Activated CD4-positive, alpha-beta T cell treated with anti-CD3 and anti-CD28 coated beads, Interleukin-2, amount 10 ng/mL, durations not matched to agents 7 days and 5 days (primary cell): ENCODE data around the gene KSR2. TPM values are rescaled to one million over a fixed set of nuclear protein-coding genes. Genes with fewer than 3 reads are reported as not detected.
"Not testable (repeated sequence)": the region's sequence is repeated elsewhere in the genome, so short reads cannot be mapped to it uniquely, and the experiment has no call there.

Experiments
- CTCF ChIA-PET: fragments of 350-600 bp; sonication (Branson Sonifier 250); formaldehyde crosslinking; loops from one replicate; lab custom pipeline; 2021; ENCODE audit warnings: antibody characterized with exemption; lab: Charles Lee
- POLR2A ChIA-PET: fragments of 350-600 bp; sonication (Branson Sonifier 250); formaldehyde crosslinking; loops from one replicate; lab custom pipeline; 2021; ENCODE audit warnings: antibody characterized with exemption; lab: Charles Lee
- DNase-seq: peaks from one replicate; pipeline ENCODE4 v3.0.0-alpha.2; 2020
- H3K27ac Mint-ChIP-seq: one replicate; pipeline ENCODE4 v1.8.0; 2021; ENCODE audit warnings: mild to moderate bottlenecking, moderate library complexity, mixed read lengths
- H3K27me3 Mint-ChIP-seq: one replicate; pipeline ENCODE4 v1.8.0; 2021; ENCODE audit warnings: mixed read lengths
- H3K36me3 Mint-ChIP-seq: one replicate; pipeline ENCODE4 v1.8.0; 2021; ENCODE audit warnings: low read depth, mixed read lengths
- H3K4me1 Mint-ChIP-seq: one replicate; pipeline ENCODE4 v1.8.0; 2021; ENCODE audit warnings: mixed read lengths
- H3K4me3 Mint-ChIP-seq: one replicate; pipeline ENCODE4 v1.8.0; 2021; ENCODE audit warnings: mild to moderate bottlenecking, moderate library complexity, mixed read lengths
- H3K9me3 Mint-ChIP-seq: one replicate; pipeline ENCODE4 v1.8.0; 2021; ENCODE audit warnings: mixed read lengths
- total RNA-seq, 2 experiments: library from RNA; stranded (reverse); gene quantifications; one replicate each; pipeline ENCODE4 v1.2.3, GENCODE V29; 2021

Gene KSR2
- total RNA-seq, 2 experiments from 2014 or later, result 0.04 to 0.15 TPM

DNA sequence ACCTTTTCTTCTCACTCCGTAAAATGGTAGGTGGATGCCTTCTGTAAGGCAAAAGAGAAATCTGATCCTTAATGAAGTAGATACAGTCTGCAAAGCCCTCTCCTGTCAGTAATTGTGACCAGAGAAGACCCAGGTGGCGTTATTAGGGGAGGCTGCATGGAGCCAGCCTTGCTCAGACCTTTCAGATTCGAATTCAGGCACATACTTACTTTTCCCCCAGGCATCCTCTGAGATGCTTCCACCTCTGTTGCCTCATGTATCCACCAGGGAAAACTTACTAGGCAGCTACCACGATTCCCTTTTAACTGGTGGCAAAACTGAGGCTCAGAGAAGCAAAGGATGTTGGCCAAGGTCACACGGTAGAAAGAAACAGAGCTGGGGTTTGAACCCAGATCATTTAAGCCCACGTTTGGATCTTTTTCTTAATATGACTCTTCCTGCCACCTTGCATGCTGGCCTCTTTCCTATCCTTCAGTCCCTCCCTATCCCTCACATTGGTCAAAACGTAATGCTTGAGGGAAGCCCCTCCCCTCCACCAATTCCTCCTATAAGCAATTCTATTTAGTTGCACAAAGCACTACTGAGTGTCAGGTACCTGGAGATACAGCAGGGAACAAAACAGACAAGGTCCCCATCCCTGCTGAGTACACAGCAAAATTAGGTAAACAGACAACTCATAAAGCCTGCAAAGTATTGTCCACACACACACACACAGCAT lies 179.4 kb downstream of the KSR2 start:
- Mint-ChIP-seq H3K36me3 (no peaks in the 10 kb centered on the region), H3K4me3 (no peak overlapping the region), H3K4me1 (no peaks in the 10 kb centered on the region), H3K27ac (no peak overlapping the region), H3K9me3 (no peaks in the 10 kb centered on the region), H3K27me3 (no peaks in the 10 kb centered on the region)
- ChIA-PET POLR2A (no interaction called here), CTCF (no interaction called here)
- DNase-seq, result no peak

DNA sequence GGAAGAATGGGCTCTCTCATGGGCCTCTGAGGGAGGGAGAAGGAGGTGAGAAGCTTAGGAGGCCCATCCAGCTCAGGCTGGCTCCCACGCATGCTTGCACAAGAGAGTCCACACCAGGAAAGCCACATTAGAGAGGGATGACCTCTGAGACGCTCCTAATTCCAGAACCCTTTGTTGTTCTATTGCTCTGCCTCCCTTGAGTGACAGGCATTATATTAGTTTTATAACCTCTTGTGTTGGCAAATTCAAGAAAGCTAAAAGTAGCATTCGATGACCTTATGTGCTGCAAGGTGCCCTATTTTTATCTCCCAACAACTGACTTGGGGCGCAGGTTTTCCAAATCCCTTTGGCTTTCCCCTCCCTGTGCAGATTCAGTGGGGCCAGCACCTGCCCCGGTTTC lies 190.1 kb downstream of the KSR2 start:
- DNase-seq, result no peak
- no peaks in the 10 kb centered on the region for H3K27me3 Mint-ChIP-seq
- H3K4me3 Mint-ChIP-seq, result no peak overlapping the region
- H3K4me1 Mint-ChIP-seq, result peaks cover 5% of the 10 kb centered on the region
- no peak overlapping the region for H3K27ac Mint-ChIP-seq
- H3K36me3 Mint-ChIP-seq, result no peaks in the 10 kb centered on the region
- no peaks in the 10 kb centered on the region for H3K9me3 Mint-ChIP-seq
- POLR2A ChIA-PET, result no interaction called here
- CTCF ChIA-PET, result no interaction called here

DNA sequence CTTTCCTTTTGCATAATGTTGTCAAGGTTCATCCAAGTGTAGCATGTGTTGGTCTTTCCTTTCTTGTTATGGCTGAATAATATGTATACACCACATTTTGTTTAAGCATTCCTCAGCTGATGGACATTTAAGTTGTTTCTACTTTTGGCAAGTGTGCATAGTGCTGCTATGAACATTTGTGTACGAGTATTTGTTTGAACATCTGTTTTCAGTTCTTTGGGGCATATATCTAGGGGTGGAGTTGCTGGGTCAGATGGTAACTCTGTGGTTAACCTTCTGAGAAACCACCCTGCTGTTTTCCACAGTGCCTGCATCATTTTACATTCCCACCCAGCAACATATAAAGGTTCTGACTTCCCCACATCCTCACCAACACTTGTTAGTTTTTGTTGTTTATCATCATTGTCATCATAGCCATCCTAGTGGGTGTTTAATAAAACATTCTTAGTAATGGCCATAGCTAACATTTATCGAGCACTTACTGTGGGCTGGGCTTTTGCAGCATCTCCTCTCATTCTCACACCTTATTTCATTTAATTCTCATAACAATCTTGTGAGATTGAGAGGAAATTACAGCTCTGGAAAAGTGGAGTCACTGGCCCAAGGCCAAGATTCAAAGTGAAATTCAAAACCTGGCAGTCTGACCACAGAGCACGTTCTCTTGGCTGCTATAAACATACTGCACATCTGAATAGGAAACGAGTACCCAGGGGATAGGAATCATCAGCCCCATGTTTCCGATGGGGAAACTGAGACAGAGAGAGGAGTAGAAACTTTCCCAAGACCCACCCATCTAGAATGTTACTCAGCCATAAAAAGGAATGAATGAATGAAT lies 193.6 kb downstream of the KSR2 start:
- CTCF ChIA-PET, result no interaction called here
- H3K27me3 Mint-ChIP-seq, result no peaks in the 10 kb centered on the region

DNA sequence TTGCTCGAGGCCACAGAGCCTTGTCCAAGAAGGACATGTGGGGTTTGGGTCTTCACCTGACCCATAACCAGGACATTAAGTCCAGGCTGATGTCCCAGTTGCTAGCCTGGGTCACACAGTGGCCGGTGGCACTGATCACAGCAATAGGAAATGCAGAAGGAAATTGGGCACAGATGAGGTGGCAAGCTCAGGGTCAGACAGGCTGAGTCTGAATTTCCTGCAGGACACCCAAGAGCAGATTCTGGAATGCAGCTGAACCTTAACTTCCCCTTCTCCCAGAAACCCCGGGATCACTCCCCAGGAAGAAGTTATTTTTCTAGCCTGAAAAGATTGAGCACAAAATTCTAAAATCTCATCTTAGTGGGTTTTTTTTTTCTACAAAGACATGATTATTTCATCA lies 199.9 kb downstream of the KSR2 start:
- ChIA-PET CTCF (interaction anchor here (0.7 kb wide), 1 partner anchor 507 kb away, joined by 3 read pairs; no protein-coding TSS in a partner anchor), POLR2A (no interaction called here)
- Mint-ChIP-seq H3K4me1 (no peaks in the 10 kb centered on the region), H3K36me3 (no peaks in the 10 kb centered on the region), H3K27ac (no peak overlapping the region), H3K27me3 (no peaks in the 10 kb centered on the region), H3K4me3 (no peak overlapping the region), H3K9me3 (peaks cover 9% of the 10 kb centered on the region)
- no peak for DNase-seq

More for the DNA sequence above, 193.6 kb downstream of the KSR2 start:
- DNase-seq, result no peak
- no peaks in the 10 kb centered on the region for H3K9me3 Mint-ChIP-seq
- peaks cover 5% of the 10 kb centered on the region for H3K4me1 Mint-ChIP-seq
- H3K36me3 Mint-ChIP-seq, result no peaks in the 10 kb centered on the region
- no peak overlapping the region for H3K4me3 Mint-ChIP-seq
- POLR2A ChIA-PET, result no interaction called here
- no peak overlapping the region for H3K27ac Mint-ChIP-seq

DNA sequence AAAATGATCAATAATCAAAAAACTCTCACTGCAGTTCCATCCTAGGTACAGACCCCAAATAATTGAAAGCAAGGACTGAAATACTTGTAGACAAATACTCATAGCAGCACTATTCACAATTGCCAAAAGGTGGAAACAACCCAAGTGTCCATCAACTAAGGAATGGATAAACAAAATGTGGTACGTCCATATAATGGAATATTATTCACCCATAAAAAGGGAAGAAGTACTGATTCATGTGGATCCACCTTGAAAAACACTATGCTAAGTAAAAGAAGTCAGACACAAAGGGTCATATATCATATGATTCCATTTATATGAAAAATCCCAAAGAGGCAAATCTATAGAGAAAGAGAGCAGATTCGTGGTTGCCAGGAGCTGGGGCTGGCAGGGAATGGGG lies 202.8 kb downstream of the KSR2 start:
- ChIA-PET POLR2A (no interaction called here), CTCF (no interaction called here)
- Mint-ChIP-seq H3K36me3 (no peaks in the 10 kb centered on the region), H3K27ac (no peak overlapping the region), H3K27me3 (no peaks in the 10 kb centered on the region), H3K4me1 (no peaks in the 10 kb centered on the region), H3K4me3 (no peak overlapping the region), H3K9me3 (peaks cover 15% of the 10 kb centered on the region)
- DNase-seq, result no peak

DNA sequence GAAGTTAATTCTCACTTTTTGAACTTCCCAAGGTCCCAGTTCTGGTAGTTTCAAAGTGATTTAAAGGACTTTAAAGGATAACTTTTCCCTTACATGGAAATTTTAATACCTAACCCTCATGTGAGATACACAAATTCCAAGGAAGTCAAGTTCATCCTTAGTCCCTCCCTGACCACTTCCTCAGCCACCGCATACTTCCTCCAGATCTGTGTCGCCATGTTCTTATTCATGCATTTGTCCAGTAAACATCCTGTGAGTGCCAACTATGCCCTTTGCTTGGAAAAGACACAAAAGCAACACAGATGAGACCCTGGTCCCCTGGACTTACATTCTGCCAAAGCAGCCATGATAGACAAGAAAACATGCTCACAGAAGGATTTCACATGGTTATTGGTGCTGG lies 206.6 kb downstream of the KSR2 start:
- no peaks in the 10 kb centered on the region for H3K36me3 Mint-ChIP-seq
- CTCF ChIA-PET, result no interaction called here
- peaks cover 17% of the 10 kb centered on the region for H3K9me3 Mint-ChIP-seq
- POLR2A ChIA-PET, result no interaction called here
- no peak for DNase-seq
- H3K4me3 Mint-ChIP-seq, result no peak overlapping the region
- no peak overlapping the region for H3K27ac Mint-ChIP-seq
- H3K4me1 Mint-ChIP-seq, result no peaks in the 10 kb centered on the region
- no peaks in the 10 kb centered on the region for H3K27me3 Mint-ChIP-seq

DNA sequence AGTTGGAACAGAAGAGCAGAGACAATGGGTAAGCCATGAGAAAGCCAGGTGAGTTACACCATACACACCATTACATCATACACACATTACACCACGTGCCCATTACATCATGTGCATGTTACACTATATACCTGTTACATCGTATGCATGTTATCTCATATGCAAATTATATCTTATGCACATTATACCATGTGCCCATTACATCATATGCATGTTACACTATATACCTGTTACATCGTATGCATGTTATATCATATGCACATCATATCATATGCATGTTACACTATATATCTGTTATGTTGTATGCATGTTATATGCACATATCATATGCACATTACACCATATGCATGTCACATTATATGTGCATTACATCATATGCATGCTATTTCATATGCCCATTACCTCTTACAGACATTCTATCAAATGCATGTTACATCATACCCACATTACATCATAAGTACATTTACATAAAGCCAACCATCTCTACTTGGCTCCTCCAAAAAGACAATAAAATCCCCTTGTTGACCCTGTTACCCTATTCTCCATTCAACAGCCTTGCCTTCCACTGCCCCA lies 207.2 kb downstream of the KSR2 start:
- POLR2A ChIA-PET, result no interaction called here
- DNase-seq, result no peak
- no peaks in the 10 kb centered on the region for H3K4me1 Mint-ChIP-seq
- peaks cover 16% of the 10 kb centered on the region for H3K9me3 Mint-ChIP-seq
- H3K27ac Mint-ChIP-seq, result no peak overlapping the region
- no peaks in the 10 kb centered on the region for H3K27me3 Mint-ChIP-seq
- H3K4me3 Mint-ChIP-seq, result no peak overlapping the region
- CTCF ChIA-PET, result no interaction called here
- no peaks in the 10 kb centered on the region for H3K36me3 Mint-ChIP-seq

DNA sequence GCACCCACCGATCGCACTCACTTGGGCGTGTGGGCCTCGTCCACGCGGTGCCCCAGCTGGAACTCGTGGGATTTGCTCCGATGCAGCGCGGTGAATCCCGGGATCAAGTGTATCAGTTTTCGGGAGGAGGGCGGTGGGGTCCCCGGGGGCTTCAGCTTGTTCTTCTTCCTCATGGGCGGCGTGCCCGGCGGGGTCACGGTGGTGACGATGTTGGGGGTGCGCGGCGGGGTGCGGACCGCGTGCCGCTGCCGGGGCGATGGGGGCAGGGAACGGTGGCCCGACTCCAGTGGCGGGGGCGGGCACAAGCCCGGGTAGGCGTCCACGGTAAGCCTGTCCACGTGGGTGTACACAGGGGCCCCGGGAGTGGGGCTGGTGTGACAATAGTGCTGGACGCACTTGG lies 207.8 kb downstream of the KSR2 start:
- no peak overlapping the region for H3K4me3 Mint-ChIP-seq
- no peak for DNase-seq
- H3K27me3 Mint-ChIP-seq, result no peaks in the 10 kb centered on the region
- peaks cover 10% of the 10 kb centered on the region for H3K9me3 Mint-ChIP-seq
- CTCF ChIA-PET, result no interaction called here
- POLR2A ChIA-PET, result no interaction called here
- H3K4me1 Mint-ChIP-seq, result no peaks in the 10 kb centered on the region
- H3K36me3 Mint-ChIP-seq, result no peaks in the 10 kb centered on the region
- H3K27ac Mint-ChIP-seq, result no peak overlapping the region

DNA sequence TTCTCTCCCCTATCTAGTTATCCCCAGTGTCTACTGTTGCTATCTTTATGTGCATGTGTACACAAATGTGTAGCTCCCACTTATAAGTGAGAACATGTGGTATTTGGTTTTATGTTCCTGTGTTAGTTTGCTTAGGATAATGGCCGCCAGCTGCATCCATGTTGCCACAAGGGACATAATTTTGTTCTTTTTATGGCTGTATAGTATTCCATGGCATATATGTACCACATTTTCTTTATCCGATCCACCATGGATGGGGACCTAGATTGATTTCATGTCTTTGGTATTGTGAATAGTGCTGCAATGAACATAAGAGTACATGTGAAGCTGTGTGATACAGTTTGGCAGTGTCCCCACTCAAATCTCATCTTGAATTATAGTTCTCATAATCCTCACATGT lies 218.1 kb downstream of the KSR2 start:
- DNase-seq, result no peak
- H3K4me1 Mint-ChIP-seq, result no peaks in the 10 kb centered on the region
- H3K36me3 Mint-ChIP-seq, result no peaks in the 10 kb centered on the region
- H3K27ac Mint-ChIP-seq, result no peak overlapping the region
- ChIA-PET POLR2A (no interaction called here), CTCF (no interaction called here)
- no peaks in the 10 kb centered on the region for H3K9me3 Mint-ChIP-seq
- H3K27me3 Mint-ChIP-seq, result no peaks in the 10 kb centered on the region
- H3K4me3 Mint-ChIP-seq, result no peak overlapping the region

DNA sequence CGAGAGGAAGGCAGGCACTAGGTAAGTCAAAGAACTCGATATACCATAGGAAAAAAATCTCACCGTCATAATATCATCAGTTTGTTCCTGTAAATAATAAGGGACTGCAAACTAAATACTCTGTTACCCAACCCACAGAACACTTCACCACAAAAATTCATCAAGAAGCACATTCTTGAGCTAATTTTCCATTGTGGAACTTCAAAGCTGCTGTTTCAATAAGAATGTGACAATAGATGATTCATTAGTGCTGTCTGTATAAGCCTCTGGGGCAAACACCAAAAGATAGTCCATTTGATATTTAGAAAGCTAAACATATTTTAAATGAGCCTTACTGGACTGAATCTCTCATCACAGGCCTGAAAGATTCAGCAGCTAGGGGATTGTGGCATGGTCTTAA lies 219.4 kb downstream of the KSR2 start:
- Mint-ChIP-seq H3K27me3 (no peaks in the 10 kb centered on the region), H3K36me3 (no peaks in the 10 kb centered on the region), H3K27ac (no peak overlapping the region), H3K4me1 (no peaks in the 10 kb centered on the region), H3K4me3 (no peak overlapping the region), H3K9me3 (no peaks in the 10 kb centered on the region)
- DNase-seq, result no peak
- ChIA-PET POLR2A (no interaction called here), CTCF (no interaction called here)

DNA sequence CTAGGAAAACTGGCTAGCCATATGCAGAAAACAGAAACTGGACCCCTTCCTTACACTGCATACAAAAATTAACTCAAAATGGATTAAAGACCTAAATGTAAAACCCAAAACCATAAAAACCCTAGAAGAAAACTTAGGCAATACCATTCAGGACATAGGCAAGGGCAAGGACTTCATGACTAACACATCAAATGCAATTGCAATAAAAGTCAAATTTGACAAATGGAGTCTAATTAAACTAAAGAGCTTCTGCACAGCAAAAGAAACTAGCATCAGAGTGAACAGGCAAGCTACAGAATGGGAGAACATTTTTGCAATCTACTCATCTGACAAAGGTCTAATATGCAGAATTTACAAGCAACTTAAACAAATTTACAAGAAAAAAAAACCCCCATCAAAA lies 222.4 kb downstream of the KSR2 start:
- H3K27ac Mint-ChIP-seq, H3K36me3 Mint-ChIP-seq, H3K9me3 Mint-ChIP-seq, H3K27me3 Mint-ChIP-seq, H3K4me1 Mint-ChIP-seq, CTCF ChIA-PET, DNase-seq, POLR2A ChIA-PET, H3K4me3 Mint-ChIP-seq: not testable (repeated sequence)

DNA sequence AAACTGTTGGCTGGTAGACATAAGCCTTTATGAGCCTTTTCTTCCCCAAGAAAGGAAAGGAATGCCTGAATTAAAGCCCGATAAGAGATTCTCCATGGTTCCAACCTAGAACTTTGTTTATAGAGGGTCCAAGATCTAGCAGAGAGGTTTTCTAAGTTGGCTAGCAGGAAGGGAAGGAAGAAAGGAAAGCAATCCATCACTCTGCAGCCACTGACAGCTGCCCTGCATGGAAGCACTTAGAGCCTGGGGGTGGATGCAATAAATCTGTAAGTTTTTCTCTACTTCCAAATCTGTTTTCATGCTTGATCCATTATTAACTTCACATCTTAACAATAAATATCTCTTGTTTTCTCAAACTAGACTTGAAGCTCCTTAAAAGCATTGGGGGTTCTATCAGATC lies 224.4 kb downstream of the KSR2 start:
- Mint-ChIP-seq H3K27me3 (no peaks in the 10 kb centered on the region), H3K36me3 (no peaks in the 10 kb centered on the region), H3K9me3 (no peaks in the 10 kb centered on the region), H3K4me1 (no peaks in the 10 kb centered on the region), H3K4me3 (no peak overlapping the region), H3K27ac (no peak overlapping the region)
- ChIA-PET CTCF (no interaction called here), POLR2A (no interaction called here)
- no peak for DNase-seq

DNA sequence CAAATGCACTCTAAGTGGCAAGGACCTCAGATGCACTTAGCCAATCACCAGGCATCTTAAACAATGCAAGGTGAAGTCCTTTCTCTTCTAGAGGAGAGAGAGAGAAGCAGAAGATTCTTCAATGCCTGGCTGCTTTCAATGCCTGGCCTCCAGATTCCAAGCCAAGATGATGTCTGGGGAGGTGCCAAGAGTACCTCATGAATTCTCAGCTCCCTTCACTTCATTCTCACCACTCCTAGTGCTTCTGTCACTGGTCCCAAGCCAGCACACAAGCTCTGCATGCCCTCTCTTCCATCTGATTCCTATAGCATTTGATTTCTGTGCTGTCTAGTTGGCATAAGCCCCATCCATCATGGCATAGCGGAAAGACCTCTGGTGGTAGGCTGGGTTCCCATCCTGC lies 225.0 kb downstream of the KSR2 start:
- Mint-ChIP-seq H3K4me1 (no peaks in the 10 kb centered on the region), H3K4me3 (no peak overlapping the region), H3K27ac (no peak overlapping the region), H3K9me3 (no peaks in the 10 kb centered on the region), H3K36me3 (no peaks in the 10 kb centered on the region), H3K27me3 (no peaks in the 10 kb centered on the region)
- DNase-seq, result no peak
- CTCF ChIA-PET, result no interaction called here
- POLR2A ChIA-PET, result no interaction called here
